K562 (cell line): ENCODE results near the gene MYH9. TPM values are rescaled to one million over a fixed set of nuclear protein-coding genes. Genes with fewer than 3 reads are reported as not detected.

Experiments
- ATAC-seq: fragments of 200-7000 bp; cut with Tn5 transposase; 3 replicates; pipeline ENCODE4 v1.9.1; 2020; ENCODE audit warnings: moderate library complexity
- BruUV-seq: library from RNA; stranded (reverse); fragments of 400-500 nt; replicated peaks from 2 replicates; lab custom pipeline; 2021; lab: Mats Ljungman, UMichigan
- CTCF ChIA-PET: fragments of 300-600 bp; formaldehyde crosslinking; extraction: SDS; loops from one replicate; lab custom pipeline; 2021; ENCODE audit warnings: low intra/inter-chr PET ratio; lab: Yijun Ruan, JAX
- POLR2A ChIA-PET: fragments of 300-600, 350-650 bp; sonication (Branson Sonifier 250); formaldehyde crosslinking; extraction: SDS; loops from one replicate; lab custom pipeline; 2021; ENCODE audit warnings: antibody characterized with exemption, inconsistent platforms; lab: Yijun Ruan, JAX
- DNase-seq, 4 experiments: peaks; one replicate each; pipeline versions ENCODE4 v3.0.0 to v3.0.0-alpha.2; 2011 to 2018; ENCODE audit warnings: low spot score in 3 of 4, mixed read lengths in 3 of 4; ENCODE audit errors: extremely low read depth in 1 of 4
- FAIRE-seq: peaks from 2 replicates; lab custom pipeline; 2011; peaks lifted over from hg19 to GRCh38; lab: Jason Lieb, UNC
- H2AFZ ChIP-seq: 2 replicates; pipeline ENCODE4 v1.6.0; 2011; ENCODE audit warnings: low read depth, low read length, control low read depth, inconsistent platforms
- H3K27ac ChIP-seq: fragments of 200-600 bp; 3 replicates; pipeline ENCODE4 v1.8.0; 2011; ENCODE audit warnings: low read depth, mild to moderate bottlenecking, control low read depth, inconsistent platforms, low read length, moderate library complexity, mixed read lengths; ENCODE audit errors: extremely low read depth
- H3K27me3 ChIP-seq, 2 experiments: fragments of 300-600 bp in 1 of 2; 2 replicates in 1 of 2; 3 replicates in 1 of 2; pipeline versions ENCODE4 v1.6.0 to v1.8.0; 2011; ENCODE audit warnings: inconsistent platforms in 2 of 2, low read length in 2 of 2, mild to moderate bottlenecking in 1 of 2, mixed read lengths in 1 of 2, moderate library complexity in 1 of 2; ENCODE audit not compliant: control insufficient read depth in 2 of 2, insufficient read depth in 2 of 2
- H3K36me3 ChIP-seq: fragments of 300-600 bp; 3 replicates; pipeline ENCODE4 v1.8.0; 2011; ENCODE audit warnings: mild to moderate bottlenecking, low read length, inconsistent platforms; ENCODE audit not compliant: control insufficient read depth, insufficient read depth
- H3K4me1 ChIP-seq, 2 experiments: fragments of 200-600 bp in 1 of 2; replicated peaks in 1 of 2; 2 replicates in 1 of 2; 3 replicates in 1 of 2; pipeline versions ENCODE4 v1.5.1 to v1.8.0; 2011; ENCODE audit warnings: inconsistent platforms in 2 of 2, low read length in 2 of 2, mild to moderate bottlenecking in 1 of 2, mixed read lengths in 1 of 2, moderate library complexity in 1 of 2; ENCODE audit not compliant: control insufficient read depth in 2 of 2, insufficient read depth in 2 of 2
- H3K4me2 ChIP-seq: 2 replicates; pipeline ENCODE4 v1.6.1; 2011; ENCODE audit warnings: low read length, control low read depth, inconsistent platforms, mixed read lengths; ENCODE audit not compliant: insufficient read depth
- H3K4me3 ChIP-seq: fragments of 200-600 bp; sonication (generic), shearing (Covaris generic); 2 replicates; pipeline ENCODE4 v1.5.1; 2016; ENCODE audit warnings: control low read depth, inconsistent platforms
- H3K79me2 ChIP-seq: fragments of 200-600 bp; 3 replicates; pipeline ENCODE4 v1.8.0; 2011; ENCODE audit warnings: low read length, inconsistent platforms; ENCODE audit not compliant: control insufficient read depth, insufficient read depth
- H3K9ac ChIP-seq, 2 experiments: 2 replicates each; pipeline versions ENCODE4 v1.6.0 to v1.6.1; 2011; ENCODE audit warnings: low read depth in 2 of 2, low read length in 2 of 2, control low read depth in 1 of 2, inconsistent platforms in 1 of 2, mild to moderate bottlenecking in 1 of 2, mixed read lengths in 1 of 2; ENCODE audit not compliant: insufficient read depth in 1 of 2
- H3K9me1 ChIP-seq: one replicate; pipeline ENCODE4 v1.6.0; 2011; ENCODE audit warnings: inconsistent platforms, mild to moderate bottlenecking, low read length, moderate library complexity; ENCODE audit not compliant: control insufficient read depth, insufficient read depth
- H3K9me3 ChIP-seq: replicated peaks from 2 replicates; pipeline ENCODE4 v1.5.1; 2011; ENCODE audit warnings: low read depth, low read length, inconsistent platforms; ENCODE audit not compliant: control insufficient read depth, insufficient read depth
- H4K20me1 ChIP-seq: replicated peaks from 2 replicates; pipeline ENCODE4 v1.6.1; 2011; ENCODE audit warnings: low read length, inconsistent platforms, mixed read lengths; ENCODE audit not compliant: control insufficient read depth, insufficient read depth
- BCL6 ChIP-seq: fragments of 250-450 bp; sonication (Bioruptor Pico); IDR thresholded peaks from 2 replicates; pipeline ENCODE4 v1.4.0; 2020
- REST ChIP-seq, 2 experiments: fragments of 450-650 bp; formaldehyde crosslinking in 1 of 2; IDR thresholded peaks; 2 replicates each; pipeline versions ENCODE4 v1.4.0 to v1.6.1; 2014 to 2020; ENCODE audit warnings: mild to moderate bottlenecking in 2 of 2, borderline replicate concordance in 1 of 2, low read depth in 1 of 2
- WGBS: fragments of 100-300 bp; shearing (Covaris generic); methylation state at CpG from one replicate; pipeline ENCODE4 v1.1.6; 2016; ENCODE audit warnings: low coverage, mixed read lengths; ENCODE audit not compliant: insufficient coverage; ENCODE audit errors: missing lambda C conversion rate; 5-methylcytosine and 5-hydroxymethylcytosine counted together
- in situ Hi-C: fragments of 300-500 bp; cut with MboI; formaldehyde crosslinking; loops from 4 replicates; pipeline ENCODE4 v1.15.0; 2018; ENCODE audit warnings: inconsistent platforms, mixed read lengths
- intact Hi-C: fragments of 100-400 bp; cut with micrococcal nuclease; formaldehyde crosslinking; loops from 2 replicates; pipeline ENCODE4 v1.14.2; 2022
- polyA plus RNA-seq, 8 experiments: library from polyadenylated mRNA; depleted of rRNA in 4 of 8; stranded (reverse) in 5 of 8; unstranded in 3 of 8; fragments of >200 nt; fragmentation: Nextera tagmentation in 2 of 8; fragmentation: Illumina TruSeq in 1 of 8; extraction: Ambion mirVana in 2 of 8; extraction: Trizol in 1 of 8; gene quantifications; 2 replicates each; pipeline versions ENCODE4 v1.2.1 to v1.2.3, GENCODE V29; 2011 to 2014; ENCODE audit warnings: inconsistent platforms in 1 of 8, missing spikeins in 1 of 8
- total RNA-seq, 7 experiments: library from RNA; depleted of rRNA in 6 of 7; stranded (reverse); fragments of >200 nt in 6 of 7; fragmentation: Illumina TruSeq in 2 of 7; extraction: Trizol in 2 of 7; gene quantifications; 2 replicates each; pipeline versions ENCODE4 v1.2.1 to v1.2.3, GENCODE V29; 2011 to 2021; ENCODE audit warnings: low replicate concordance in 1 of 7

MYH9 gene
- total and polyA plus RNA-seq, 9 of the 15 experiments (the other 6 are each of a cell fraction or from before 2014, with no cell fraction given), result 0.71 to 111 (median 24.6) TPM

- WGBS, result 79% methylated on average over 5 of the region's 5 CpGs
- Histone ChIP-seq H3K9me1 (no peaks in the 10 kb centered on the region), H3K4me3 (no peak overlapping the region), H3K9ac (no peak overlapping the region), H3K27ac (no peak overlapping the region), H3K9me3 (no peaks in the 10 kb centered on the region), H3K4me2 (no peak overlapping the region), H4K20me1 (no peaks in the 10 kb centered on the region), H3K4me1 (peaks cover 2 to 14% of the 10 kb centered on the region in 2 experiments; a peak in 3 of 5 replicates), H3K27me3 (no peaks in the 10 kb centered on the region), H3K36me3 (peaks cover 36% of the 10 kb centered on the region; the same call in 2 of the 3 replicates), H3K79me2 (peaks cover 27% of the 10 kb centered on the region), H2AFZ (no peak overlapping the region)
- intact Hi-C loops (no loop called here), in situ Hi-C loops (no loop called here)
- no TSS peak for BruUV-seq
- DNase-seq (no peak), ATAC-seq (no peak), FAIRE-seq (no peak)
- TF ChIP-seq BCL6 (CRISPR knock-in tag) (no peak), REST (IDR thresholded peaks at IDR 0.05; ENCODE audit: borderline replicate concordance) (peak; percentile 37), REST (CRISPR knock-in tag; IDR thresholded peaks at IDR 0.05; ENCODE audit: low read depth) (no peak)
- ChIA-PET POLR2A (interaction anchor here (0.6 kb wide), 1 partner anchor 39 kb away, joined by 3 read pairs; no protein-coding TSS in a partner anchor), CTCF (no interaction called here)
These were observed 40.7 kb downstream of the MYH9 start for GRCh38 chr22:36347094-36347493.
